T1000 (cell line): ENCODE measurements around the gene NAPA.

Experiments used
- DNase-seq: peaks from one replicate; lab custom pipeline; 2025; ENCODE audit warnings: mixed read lengths; lab: John Stamatoyannopoulos, UW

NAPA gene

GRCh38 chr19:47458672-47459071 lies 56.2 kb downstream of the NAPA start:
- no peak for DNase-seq

DNA sequence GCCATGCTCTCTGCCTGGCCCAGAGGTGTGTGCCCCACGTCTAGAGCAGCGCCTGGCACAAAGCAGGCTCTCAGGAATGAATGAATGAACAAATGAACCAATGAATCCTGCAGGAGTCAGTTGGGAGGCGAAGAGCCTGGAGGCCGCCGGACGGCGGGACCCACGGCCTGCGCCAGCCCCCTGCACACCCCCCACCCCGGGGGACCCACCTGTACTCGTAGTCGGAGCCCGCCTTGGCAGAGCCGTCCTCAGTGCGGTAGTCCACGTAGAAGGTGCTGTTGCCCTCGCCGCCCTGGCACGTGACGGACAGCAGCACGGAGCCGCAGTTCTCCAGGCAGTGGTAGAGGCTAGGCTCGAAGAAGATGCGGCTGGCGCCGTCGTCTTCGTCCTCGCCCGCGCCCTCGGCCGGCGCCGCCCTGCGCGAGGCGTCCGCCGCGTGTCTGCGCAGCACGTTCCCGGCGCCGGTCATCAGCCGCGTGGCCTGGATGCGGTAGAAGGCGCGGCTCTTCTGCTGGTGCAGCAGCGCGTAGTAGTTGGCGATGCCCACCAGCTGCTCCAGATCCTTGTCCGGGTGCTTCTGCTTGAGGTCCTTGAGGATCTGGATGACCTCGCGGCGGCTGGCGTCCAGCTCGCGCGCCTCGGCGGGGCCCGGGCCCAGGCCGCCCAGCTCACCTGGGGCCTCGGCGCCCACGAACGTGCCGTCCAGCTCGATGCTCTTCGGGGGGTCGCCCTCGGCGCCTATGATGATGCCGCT lies 58.0 kb downstream of the NAPA start:
- no peak for DNase-seq

DNA sequence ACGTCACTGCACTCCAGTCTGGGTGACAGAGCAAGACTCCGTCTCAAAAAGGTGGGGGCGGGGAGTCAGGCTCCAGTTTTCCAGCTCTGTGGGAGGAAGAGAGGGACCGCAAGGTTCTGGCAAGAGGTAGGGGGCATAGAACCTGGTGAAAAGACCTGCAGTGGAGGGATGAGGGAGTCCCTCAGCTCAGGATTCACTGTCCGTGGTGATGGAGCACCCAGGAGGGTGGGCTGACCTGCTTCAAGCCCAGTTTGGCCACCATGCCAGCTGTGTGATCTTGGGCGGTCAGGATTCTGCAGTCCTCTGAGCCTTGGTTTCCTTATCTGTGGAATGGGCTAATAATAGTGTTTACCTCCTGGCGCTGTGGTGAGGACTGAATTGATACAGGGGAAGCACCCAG lies 64.4 kb downstream of the NAPA start:
- DNase-seq: no peak

DNA sequence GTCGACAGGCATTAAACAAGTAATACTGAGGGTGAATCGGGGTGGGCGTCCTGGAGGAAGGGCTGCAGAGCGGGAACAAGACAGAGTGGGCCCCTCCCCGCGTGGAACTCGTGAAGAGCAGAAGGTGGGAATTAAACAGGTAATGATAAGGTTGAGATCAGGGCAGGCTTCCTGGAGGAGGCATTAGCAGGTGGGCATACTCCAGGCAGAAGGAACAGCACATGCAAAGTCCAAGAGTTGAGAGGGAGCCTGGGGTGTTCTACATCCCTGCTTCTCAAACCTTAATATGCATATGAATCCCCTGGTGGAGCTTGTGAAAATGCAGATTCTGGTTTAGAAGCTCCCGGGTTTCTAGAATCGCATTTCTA lies 66.5 kb downstream of the NAPA start:
- no peak for DNase-seq

GRCh38 chr19:47447470-47448359 lies 67.1 kb downstream of the NAPA start:
- DNase-seq: no peak

DNA sequence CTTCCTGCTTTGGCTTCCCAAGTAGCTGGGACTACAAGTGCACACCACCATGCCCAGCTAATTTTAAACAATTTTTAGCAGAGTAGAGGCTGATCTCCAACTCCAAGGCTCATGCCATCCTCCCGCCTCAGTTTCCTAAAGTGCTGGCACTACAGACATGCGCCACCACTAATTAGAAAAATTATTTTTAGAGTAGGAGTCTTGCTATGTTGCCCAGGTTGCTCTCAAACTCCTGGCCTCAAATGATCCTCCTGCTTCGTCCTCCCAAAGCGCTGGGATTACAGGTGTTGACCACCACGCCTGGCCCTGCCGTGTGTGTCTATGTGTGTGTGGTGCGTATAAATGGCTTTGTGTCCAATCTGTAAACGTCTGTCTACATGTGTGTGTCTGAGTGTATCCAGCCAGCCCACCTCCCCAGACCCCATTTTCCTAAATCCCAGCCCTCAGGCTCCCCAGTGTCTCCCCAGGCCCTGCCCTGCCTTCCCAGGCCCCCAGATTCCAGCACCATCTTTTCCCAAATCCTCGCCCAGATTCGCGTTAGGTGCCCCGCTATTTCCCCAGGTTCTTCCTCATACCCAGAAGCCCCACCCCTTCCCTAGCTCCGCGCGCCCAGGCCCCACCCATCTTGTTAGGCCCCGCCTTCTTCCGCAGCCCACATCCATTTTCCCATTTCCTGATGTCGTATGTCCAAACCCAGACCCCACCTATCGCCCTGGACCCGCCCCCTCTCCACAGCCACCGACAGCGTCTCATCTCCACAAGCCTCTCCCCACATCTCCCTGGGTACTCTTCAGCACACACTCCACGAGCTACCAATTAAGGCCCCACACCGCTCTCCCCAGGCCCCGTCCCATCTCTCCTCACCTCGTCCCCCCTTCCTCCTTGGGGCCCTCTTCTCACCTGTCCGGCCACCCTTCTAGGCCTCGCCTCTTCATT lies 68.1 kb downstream of the NAPA start:
- no peak for DNase-seq

- DNase-seq: no peak
These were observed 68.9 kb downstream of the NAPA start for GRCh38 chr19:47445937-47446402.

- DNase-seq: no peak
These were observed 69.3 kb downstream of the NAPA start for GRCh38 chr19:47445527-47445926.

- DNase-seq: no peak
These were observed 70.5 kb downstream of the NAPA start for GRCh38 chr19:47444388-47444821.

- DNase-seq: no peak
These were observed 71.5 kb downstream of the NAPA start for GRCh38 chr19:47443331-47443730.

- no peak for DNase-seq
These were observed 76.1 kb downstream of the NAPA start for GRCh38 chr19:47438793-47439220.
